ENCODE measurements around the gene DCLRE1B.
"Not testable (repeated sequence)": the region's sequence is repeated elsewhere in the genome, so short reads cannot be mapped to it uniquely, and the experiment has no call there.

DCLRE1B gene

DNA sequence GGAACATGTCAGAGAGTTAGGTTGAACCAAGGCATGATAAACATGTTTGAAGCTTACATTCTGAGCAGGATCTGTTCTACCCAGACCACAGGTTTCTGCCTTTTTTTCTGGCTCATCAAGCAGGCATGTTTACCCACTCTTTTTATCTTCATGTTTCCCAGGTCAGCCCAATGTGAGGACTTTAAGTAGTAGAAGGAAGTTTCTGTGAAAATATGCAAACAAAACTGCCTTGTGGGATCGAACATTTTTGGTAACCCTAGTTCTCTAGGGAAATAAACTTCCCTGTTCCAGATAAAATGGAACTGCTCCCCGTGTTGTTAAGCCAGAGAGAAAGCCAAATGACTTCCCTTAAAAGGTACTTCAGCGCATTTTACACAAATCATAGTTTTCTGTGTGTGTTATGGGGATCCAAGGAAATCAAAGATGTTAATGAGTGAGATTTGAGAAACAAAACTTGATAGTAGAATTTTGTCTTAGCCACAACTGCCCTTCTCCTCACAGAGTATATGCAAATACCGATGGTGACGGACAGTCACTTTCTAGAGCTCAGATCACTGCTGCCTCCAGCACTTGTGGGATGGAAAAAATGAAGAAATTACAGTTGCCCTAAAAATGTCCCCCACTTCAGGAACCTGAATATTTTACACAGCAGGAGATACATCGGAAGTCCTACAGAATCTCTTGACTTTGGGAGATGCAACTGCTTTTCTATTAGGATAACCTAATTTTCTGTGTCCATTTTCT, 23.2 kb downstream of the DCLRE1B start:
- DNase-seq: no peak

DNA sequence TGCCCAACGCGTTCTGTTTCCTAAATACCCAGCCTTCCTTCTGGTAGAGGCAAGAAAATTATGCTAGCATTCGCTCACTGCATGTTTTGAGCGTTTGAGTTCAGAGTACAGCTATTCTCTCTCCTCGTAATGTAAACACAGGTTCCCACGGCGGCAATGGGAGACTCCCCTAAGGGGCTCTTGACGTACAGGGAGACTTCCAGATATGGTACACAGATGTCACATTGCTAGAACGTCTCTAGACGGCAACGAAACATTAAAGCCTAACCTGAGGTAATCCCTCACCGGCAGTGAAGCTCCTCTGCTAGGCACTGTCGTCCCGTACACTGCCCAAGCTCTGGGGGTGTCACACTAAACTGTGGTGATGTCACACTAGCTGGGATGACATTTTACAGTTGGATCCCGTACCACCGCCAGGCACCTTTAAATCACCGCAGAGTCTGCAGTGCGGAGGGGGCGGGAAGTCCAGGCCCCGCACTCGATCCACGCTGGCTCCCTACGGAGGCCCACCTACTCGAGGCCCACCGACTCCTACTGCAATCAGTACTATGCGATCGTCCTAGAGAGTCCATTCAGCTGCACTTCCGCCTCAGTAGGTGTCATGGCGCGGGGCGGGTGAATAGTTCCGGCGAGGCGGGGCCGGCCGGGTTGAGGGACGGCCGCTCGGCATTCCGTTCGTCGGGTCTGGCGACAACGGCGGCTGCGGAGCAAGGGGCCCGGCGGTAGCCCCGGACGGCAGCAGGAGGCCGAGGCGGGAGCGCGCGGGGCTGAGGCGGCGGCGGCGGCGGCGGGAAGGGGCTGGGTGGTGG, 24.0 kb downstream of the DCLRE1B start, which contains the start of gene HIPK1:
Gene HIPK1 (plus strand): TSS at position 384 of the 809 bp plus-strand sequence.
- DNase-seq: peak; percentile 92

DNA sequence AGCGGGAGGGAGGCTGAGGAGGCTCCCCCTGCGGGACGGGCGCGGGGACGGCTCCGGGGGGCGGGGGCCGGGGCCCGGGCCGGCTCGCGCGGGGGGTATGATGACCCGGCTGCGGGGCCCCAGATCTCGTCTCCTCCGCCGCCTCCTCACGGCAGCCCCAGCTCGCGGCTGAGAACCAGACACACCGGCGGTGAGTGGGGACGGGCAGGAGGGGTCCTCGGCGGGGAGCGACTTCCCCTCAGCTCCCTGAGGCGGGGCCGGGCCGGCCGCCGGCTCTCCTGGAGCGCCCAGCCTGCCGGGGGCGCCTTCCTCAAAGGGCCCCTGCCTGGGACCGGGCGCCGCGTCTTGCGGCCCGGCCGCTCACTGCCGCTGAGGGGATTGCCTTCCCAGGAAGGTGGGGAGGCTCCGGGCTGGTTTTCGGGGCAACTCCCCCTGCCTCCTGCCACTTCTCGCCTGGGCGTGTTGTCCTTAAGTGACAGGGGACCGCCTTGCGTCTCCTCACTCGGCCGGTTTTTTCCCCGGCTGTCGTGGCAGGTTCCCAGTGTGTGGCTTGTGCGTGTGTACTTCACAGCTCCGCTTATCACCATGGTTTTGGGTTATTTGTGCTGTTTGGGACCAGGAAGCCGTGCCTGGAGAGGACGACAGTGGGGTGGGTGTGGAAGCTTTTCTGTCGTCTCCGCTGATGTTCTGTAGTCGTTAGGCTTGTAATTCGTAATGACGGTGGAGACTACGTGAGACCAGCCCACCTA, 24.8 kb downstream of the DCLRE1B start:
- DNase-seq: peak; percentile 28

DNA sequence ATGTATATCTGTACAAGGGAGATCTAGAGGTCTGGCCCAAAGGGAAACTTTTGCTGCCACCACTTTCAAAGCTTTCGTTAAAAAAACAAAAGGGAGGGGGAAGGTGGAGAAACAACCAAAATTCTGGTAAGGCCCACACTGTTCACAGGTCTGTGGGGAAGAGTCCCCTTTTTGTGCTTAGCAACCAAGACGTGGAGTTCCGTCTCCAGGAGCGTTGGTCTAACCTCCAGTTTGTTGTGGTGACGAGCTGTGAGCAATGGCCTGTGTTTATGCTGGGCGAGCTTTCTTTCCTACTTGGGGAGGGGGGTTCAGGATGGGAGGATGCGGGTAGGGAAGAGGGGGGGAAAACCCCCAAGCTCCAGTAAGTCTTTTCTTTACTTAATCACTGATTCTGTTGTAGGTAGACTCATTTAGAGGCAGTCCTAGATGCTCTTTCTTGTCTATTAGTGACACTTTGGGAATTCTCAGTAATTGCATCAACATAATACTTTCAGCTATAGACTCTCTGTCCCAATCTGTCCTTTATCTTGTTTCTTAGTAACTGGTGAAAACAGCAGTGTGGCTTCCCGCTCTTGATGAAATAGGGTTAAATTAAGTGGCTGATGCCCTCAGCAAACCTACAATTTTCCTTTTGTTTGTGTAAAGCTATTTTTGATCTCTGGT, 25.5 kb downstream of the DCLRE1B start:
- peak; percentile 40 for DNase-seq

DNA sequence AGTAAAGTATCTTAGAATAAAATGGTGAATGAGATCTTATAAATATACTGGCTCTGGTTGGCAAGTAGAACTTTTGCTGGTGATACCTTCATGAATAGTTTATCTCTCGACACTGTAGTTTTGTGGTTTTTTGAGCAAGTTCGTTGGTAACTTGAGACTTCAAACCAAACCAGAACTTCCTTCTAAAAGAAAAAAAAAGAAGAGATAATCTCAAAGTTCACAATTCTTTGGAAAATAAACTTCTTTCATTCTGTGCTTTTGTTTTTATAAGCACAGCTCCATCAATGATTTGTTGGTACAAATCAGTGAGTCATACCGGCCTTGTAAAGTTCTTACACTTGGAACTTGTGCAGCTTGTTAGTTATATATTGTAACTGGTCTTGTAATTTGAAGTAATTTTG, 26.3 kb downstream of the DCLRE1B start:
- no peak for DNase-seq

DNA sequence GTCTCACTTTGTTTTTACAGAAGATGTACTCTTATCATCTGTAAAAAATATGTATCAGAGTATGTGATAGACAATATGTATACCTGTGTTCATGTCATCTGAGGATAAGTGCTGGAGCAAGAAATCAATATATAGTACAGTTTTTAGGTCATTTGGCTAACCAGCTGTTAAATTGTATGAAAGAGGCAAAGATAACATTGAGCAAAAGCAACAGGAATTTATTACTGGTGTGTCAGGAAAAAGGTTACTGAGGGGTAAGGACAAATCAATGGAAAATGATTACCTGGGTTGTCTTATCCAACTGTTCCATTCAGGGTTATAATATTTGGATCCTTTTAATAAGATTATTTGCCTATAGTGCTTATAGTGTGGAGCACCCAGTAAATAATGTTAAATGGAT, 28.9 kb downstream of the DCLRE1B start:
- no peak for DNase-seq

DNA sequence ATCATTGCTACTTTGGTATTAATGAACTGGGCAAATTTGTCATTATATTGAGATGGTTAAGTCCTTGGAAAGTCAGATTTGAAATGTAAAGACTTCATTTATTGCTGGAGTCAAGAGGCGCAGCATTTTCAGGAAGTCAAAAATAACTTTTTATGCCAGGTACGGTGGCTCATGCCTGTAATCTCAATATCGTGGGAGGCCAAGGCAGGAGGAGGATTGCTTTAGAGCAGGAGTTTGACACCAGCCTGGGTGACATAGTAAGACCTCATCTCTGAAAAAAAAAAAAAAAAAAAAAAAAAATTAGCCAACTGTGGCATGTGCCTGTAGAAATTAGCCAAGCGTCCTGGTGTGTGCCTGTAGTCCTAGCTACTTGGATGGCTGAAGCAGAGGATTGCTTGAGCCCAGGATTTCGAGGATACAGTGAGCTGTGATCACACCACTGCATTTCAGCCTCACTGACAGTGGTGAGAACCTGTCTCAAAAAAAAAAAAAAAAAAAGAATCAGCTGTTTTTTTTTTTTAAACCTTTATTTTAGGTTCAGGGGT, 29.5 kb downstream of the DCLRE1B start:
- DNase-seq: no peak

DNA sequence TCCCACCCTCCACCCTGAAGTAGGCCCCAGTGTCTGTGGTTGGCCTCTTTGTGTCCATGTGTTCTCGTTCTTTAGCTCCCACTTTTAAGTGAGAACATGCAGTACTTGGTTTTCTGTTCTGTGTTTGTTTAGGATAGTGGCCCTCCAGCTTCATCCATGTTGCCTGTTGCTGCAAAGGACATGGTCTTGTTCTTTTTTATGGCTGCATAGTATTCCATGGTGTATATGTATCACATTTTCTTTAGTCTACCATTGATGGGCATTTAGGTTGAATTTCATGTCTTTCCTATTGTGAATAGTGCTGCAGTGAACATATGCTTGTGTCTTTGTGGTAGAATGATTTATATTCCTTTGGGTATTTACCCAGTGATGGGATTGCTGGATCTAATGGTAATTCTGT, 30.1 kb downstream of the DCLRE1B start:
- no peak for DNase-seq

DNA sequence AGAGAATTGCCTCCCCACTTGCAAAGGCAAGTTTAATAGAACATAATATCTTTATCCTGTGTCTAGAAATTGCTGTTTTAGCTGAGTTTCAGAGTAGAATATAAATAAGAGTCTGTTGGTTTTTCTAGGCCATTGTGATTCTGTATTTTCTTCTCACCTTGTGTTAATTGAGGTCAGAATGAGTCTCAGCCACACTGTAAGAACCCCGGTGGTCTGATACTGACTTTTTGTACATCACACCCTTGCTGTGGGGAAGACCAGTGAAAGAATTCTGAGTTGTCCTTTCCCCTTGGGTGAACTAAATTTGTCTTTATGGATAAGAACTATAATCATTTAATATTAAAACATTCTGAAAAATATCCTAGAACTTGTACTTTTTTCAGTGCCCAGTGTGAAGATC, 30.8 kb downstream of the DCLRE1B start:
- DNase-seq: no peak

DNA sequence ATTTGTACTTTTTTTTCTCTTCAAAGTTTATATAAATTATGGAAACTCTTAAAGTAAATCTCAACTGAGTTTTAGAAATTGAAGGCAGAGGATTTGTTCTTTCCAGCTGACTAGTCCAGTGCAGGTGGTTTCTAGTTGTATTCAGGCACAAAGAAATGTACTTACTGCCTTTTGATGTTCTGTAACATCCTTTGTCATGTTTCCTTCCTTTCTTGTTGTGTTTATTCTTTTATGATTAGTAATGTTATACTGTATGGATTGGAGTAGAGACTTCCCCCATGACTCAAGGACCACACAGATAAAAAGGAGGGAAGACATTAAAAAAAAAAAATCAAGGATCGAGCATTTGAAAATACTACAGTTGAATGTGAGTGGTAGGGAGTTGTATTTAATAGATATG, 32.0 kb downstream of the DCLRE1B start:
- DNase-seq: no peak

DNA sequence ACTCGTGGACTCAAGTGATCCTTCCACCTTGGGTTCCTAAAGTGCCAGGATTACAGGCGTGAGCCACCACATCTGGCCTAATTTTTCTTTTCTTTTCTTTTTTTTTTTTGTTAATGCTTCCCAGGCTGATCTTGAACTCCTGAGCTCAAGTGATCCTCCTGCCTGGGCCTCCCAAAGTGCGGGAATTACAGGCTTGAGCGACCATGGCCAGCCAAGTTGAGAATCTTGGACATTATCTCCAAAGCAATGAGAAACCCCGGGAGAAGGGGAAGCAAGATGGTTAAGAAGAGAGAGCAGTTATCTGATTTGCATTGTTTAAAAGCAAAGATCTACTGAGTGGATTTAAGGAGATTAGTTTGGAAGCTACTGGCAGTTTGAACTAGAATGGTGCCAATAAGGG, 33.1 kb downstream of the DCLRE1B start:
- no peak for DNase-seq

DNA sequence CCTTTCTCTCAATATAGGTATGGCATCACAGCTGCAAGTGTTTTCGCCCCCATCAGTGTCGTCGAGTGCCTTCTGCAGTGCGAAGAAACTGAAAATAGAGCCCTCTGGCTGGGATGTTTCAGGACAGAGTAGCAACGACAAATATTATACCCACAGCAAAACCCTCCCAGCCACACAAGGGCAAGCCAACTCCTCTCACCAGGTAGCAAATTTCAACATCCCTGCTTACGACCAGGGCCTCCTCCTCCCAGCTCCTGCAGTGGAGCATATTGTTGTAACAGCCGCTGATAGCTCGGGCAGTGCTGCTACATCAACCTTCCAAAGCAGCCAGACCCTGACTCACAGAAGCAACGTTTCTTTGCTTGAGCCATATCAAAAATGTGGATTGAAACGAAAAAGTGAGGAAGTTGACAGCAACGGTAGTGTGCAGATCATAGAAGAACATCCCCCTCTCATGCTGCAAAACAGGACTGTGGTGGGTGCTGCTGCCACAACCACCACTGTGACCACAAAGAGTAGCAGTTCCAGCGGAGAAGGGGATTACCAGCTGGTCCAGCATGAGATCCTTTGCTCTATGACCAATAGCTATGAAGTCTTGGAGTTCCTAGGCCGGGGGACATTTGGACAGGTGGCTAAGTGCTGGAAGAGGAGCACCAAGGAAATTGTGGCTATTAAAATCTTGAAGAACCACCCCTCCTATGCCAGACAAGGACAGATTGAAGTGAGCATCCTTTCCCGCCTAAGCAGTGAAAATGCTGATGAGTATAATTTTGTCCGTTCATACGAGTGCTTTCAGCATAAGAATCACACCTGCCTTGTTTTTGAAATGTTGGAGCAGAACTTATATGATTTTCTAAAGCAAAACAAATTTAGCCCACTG, 35.5 kb downstream of the DCLRE1B start:
- DNase-seq: no peak

DNA sequence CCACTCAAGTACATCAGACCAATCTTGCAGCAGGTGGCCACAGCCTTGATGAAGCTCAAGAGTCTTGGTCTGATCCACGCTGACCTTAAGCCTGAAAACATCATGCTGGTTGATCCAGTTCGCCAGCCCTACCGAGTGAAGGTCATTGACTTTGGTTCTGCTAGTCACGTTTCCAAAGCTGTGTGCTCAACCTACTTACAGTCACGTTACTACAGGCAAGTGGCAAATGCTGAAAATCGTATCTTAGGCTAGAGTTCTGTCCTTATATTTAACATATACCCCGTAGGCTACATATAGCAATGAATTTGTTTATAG, 36.1 kb downstream of the DCLRE1B start:
- DNase-seq: no peak

DNA sequence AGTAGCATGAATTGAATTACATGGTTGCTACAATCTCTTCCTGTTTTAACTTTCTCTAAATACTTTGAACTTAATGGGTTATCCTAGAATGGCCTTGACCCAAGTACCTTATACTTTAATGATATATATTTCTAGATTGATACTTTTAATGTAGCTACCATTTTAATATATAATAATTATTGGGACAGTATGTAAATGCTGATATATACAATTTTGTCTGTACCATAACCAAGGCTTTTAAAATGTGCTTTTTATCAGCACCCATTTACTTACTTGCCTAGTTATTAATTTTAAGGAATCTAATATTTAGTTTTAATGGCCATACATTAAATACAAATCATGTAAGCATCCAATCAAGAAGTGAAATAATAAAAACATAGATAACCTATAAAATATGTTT, 37.4 kb downstream of the DCLRE1B start:
- no peak for DNase-seq

DNA sequence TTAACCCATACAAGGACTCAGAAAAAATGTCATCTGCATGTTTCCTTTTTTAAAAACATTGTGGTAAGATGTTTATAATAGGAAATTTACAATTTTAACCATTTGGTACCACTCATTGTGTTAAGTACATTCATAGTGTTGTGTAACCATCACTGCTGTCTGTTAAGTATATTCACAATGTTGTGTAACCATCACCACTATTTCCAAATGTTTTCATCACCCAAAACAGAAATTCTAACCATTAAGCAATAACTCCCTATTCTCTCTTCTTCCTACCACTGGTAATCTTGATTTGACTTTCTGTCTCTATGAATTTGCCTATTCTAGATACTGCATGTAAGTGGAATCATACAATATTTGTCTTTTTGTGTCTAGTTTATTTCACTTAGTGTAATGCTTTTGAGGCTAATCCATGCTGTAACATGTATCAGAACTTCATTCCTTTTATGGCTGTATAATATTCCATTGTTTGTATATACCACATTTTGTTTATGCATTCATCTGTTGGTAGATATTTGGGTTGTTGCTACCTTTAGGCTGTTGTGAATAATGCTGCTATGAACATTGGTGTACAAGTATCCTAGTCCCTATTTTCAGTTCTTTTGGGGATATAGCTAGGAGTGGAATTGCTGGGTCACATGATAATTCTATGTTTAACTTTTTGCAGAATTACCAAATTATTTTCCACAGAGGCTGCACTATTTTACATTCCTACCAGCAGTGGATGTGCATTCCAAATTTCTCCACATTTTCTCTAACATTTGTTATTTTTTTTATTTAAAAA, 38.1 kb downstream of the DCLRE1B start:
- no peak for DNase-seq

DNA sequence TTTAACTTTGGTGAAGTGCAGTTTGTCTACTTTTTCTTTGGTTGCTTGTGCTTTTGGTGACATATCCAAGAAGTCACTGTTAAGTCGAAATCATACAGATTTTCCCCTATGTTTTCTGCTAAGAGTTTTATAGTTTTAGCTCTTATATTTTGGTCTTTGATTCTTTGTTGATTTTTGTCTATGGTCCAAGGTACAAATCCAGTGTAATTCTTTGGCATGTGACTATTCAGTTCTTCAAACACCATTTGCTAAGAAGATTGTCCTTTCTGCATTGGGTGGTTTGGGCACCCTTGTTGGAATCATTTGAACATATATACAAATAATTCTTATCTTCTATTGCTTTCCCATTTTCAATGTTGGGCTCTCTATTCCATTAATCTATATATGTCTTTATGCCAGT, 40.2 kb downstream of the DCLRE1B start:
- no peak for DNase-seq

DNA sequence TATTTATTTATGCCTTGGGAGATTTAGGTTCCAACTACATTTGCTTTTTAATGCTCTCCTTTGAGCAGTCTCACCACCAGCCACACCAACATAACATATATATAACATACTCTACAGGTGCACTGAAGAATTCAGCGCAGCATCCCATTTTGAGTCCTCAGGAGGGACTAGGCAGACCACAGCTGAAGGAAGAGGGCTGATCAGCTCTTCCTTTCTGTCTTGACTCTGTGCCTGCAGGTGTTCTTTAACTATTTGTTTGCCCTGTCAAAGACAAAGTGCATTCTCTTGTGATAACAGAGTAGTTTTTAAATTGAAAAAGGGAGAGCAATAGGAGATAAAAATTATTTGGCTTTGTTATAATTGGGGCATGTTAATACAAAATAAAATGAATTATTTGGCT, 41.0 kb downstream of the DCLRE1B start:
- no peak for DNase-seq

DNA sequence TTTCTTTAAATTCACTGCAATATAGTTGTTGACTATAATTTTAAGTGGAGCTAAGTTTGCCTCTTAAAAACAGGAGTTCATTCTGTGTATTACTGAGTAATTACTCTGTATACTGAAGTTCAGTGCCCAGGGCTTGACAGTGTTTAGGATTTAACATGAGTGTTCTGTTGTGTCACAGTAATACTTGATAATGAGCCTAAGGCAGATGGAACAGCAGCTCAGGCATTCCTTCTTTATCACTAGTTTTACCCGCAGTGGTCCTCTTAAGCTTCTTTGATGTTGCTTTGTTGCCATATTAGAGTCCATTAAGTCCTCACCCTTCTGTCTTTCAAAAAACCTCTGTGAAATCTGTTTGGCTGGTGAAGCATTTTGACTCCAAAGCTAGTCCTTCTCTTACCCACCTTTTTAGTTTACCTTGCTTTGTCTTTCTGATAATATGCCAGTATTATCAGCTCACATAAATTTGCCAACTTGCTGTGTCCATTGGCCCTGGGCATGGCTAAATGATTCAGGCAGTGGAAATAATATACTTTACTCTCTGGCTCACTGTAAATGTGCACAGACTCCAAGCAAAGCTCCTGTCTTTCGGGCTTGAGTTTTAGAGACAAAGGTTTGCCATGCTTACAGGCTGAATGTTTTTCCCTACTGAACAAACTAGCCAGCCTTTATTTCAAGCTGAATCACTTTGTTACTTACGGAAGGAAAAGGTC, 41.7 kb downstream of the DCLRE1B start:
- DNase-seq: no peak

DNA sequence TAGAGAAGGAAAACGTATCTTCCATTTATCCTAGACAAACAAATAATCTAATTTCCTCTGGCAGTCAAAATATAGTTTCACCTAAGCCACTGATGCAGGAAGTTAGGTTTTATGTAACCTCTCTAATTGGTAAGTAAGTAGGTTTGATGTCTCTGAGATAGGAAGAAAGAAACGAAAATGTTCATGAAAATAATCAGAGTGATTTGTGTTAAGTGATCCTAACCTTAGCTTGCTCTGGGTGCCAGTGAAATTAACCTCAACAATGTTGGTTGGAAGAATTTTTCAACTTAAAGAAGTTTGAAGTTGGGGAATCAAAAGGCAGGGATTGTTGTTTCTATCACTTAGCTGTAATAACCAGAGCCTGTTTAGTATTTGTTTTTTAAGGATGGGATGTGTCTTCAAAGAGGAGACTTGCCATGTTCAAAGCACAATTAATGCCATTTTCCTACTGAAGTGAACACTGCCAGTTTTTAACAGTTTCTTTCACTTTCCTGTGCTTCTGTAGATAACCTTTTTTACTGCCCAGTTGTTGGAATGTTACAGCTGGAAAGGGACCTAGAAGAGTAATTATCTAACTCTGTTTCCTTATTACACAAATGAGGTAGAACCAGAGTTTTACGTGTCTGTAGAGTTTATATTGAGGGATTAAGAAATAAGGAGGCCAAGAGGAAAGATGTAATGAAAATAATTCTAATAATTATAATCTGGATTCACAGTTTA, 42.4 kb downstream of the DCLRE1B start:
- DNase-seq: no peak

DNA sequence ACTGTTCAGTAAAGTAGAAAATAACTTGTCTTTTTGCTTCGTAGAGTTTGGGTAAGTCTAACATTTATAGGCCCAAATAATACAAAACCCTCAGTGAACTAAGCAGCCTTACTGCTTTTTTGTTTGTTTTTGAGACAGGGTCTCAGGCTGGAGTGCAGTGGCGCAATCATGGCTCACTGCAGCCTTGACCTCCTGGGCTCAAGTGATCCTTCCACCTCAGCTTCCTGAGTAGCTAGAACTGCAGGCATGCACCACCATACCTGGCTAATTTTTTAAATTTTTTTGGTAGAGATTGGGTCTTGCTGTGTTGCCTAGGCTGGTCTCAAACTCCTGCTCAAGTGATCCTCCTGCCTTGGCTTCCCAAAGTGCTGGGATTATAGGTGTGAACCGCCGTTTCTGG, 43.0 kb downstream of the DCLRE1B start:
- DNase-seq: not testable (repeated sequence)

All from activated T-cell treated with anti-CD3 and anti-CD28 coated beads for 4 hours (primary cell).